Mucosa of gallbladder (tissue), 1 donor: ENCODE data around the gene TMEM131. TPM values are rescaled to one million over a fixed set of nuclear protein-coding genes. Genes with fewer than 3 reads are reported as not detected.

Experiments used
- DNase-seq: peaks from one replicate; pipeline ENCODE4 v3.0.0-alpha.2; 2020; ENCODE audit warnings: low spot score
- total RNA-seq: library from RNA; stranded (reverse); gene quantifications from one replicate; pipeline ENCODE4 v1.2.1, GENCODE V29; 2021
- donor health status: DM: no; HTN: no; CAD: no.

TMEM131 gene
- total RNA-seq, 1 donor from 2014 or later = 52.8 TPM

GRCh38 chr2:97763176-97763845 lies 232.4 kb downstream of the TMEM131 start:
- no peak for DNase-seq

- no peak for DNase-seq
These were observed 234.6 kb downstream of the TMEM131 start for GRCh38 chr2:97761192-97761591.

- peak; percentile 67 for DNase-seq
These were observed 235.2 kb downstream of the TMEM131 start for GRCh38 chr2:97760480-97761049.

- peak; percentile 29 for DNase-seq
These were observed 235.9 kb downstream of the TMEM131 start for GRCh38 chr2:97759727-97760407.

GRCh38 chr2:97758131-97758705 lies 237.5 kb downstream of the TMEM131 start:
- DNase-seq = no peak

- no peak for DNase-seq
These were observed 238.7 kb downstream of the TMEM131 start for GRCh38 chr2:97757062-97757461.

GRCh38 chr2:97755491-97755890 lies 240.3 kb downstream of the TMEM131 start:
- DNase-seq = no peak

GRCh38 chr2:97754690-97755346 lies 240.9 kb downstream of the TMEM131 start:
- no peak for DNase-seq

GRCh38 chr2:97752342-97753334 lies 243.1 kb downstream of the TMEM131 start:
- DNase-seq = no peak

- no peak for DNase-seq
These were observed 244.0 kb downstream of the TMEM131 start for GRCh38 chr2:97751752-97752151.

- DNase-seq = no peak
These were observed 245.7 kb downstream of the TMEM131 start for GRCh38 chr2:97750017-97750416.

GRCh38 chr2:97749581-97749980 lies 246.2 kb downstream of the TMEM131 start:
- no peak for DNase-seq

- DNase-seq = no peak
These were observed 248.0 kb downstream of the TMEM131 start for GRCh38 chr2:97747716-97748115.

- DNase-seq = no peak
These were observed 248.5 kb downstream of the TMEM131 start for GRCh38 chr2:97747285-97747684.

- DNase-seq = no peak
These were observed 250.1 kb downstream of the TMEM131 start for GRCh38 chr2:97745474-97746174.

- no peak for DNase-seq
These were observed 251.8 kb downstream of the TMEM131 start for GRCh38 chr2:97743913-97744312.

GRCh38 chr2:97742381-97742847 lies 253.3 kb downstream of the TMEM131 start:
- DNase-seq = no peak

GRCh38 chr2:97741686-97742085 lies 254.1 kb downstream of the TMEM131 start:
- no peak for DNase-seq

- DNase-seq = no peak
These were observed 254.5 kb downstream of the TMEM131 start for GRCh38 chr2:97741251-97741650.

GRCh38 chr2:97740590-97741182 lies 255.1 kb downstream of the TMEM131 start:
- DNase-seq = no peak
